Activated T-cell treated with anti-CD3 and anti-CD28 coated beads for 4 hours (primary cell): ENCODE measurements around the gene COP1.

Experiments used
- DNase-seq: peaks from one replicate; pipeline ENCODE4 v3.0.0-alpha.2; 2020

The COP1 gene

GRCh38 chr1:176198413-176198812 is 8.7 kb downstream of the COP1 start:
- DNase-seq, result no peak

DNA sequence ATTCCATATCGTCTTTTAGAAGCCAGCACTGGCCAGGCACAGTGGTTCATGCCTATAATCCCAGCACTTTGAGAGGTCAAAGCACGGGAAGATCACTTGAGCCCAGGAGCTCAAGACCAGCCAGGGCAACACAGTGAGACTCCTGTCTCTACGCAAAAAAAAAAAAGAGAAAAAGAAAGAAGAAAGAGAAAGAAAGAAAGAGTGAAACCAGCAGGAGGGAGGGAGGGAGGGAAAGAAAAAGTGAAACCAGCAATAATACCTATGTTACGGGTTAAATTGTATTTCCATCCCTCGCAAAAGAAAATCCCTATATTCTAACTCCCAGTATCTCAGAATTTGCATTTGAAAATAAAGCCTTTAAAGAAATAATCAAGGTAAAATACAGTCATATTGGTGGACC is 10.4 kb downstream of the COP1 start:
- no peak for DNase-seq

GRCh38 chr1:176195547-176195946 is 11.5 kb downstream of the COP1 start:
- no peak for DNase-seq

DNA sequence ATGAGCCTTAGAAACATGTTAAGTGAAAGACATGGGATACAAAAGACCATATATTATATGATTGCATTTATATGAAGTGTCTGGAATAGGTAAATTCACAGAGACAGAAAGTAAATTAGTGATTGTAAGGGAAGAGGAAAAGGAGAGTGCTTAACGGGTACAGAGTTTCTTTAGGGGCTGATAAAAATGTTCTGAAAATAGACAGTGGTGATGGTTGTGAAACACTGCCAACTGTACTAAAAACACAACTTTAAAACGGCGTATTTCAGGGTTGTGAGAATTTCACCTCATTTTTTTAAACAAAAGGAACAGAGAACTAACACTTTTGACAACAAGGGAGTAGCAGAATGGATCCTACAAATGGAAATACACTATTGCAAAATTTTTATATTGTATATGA is 13.4 kb downstream of the COP1 start:
- DNase-seq, result no peak

GRCh38 chr1:176193023-176193422 is 14.1 kb downstream of the COP1 start:
- DNase-seq, result no peak

DNA sequence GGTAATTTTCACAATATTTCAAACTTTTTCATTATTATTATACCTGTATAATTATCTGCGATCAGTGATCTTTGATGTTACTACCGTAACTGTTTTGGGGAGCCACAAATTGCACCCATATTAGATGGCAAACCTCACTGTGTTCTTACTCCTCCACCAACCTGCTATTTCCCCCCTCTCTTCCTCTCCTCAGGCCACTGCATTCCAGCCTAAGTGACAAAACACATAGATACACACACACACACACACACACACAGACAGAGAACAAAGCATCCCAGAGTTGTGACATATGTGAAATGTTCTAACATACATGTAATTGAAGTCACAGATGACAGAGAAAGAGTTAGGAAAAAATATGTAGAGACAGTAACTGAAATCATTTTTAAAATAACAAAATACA is 18.5 kb downstream of the COP1 start:
- no peak for DNase-seq

- DNase-seq, result no peak
Observed at GRCh38 chr1:176187001-176187400, 20.1 kb downstream of the COP1 start.

GRCh38 chr1:176183618-176184017 is 23.5 kb downstream of the COP1 start:
- no peak for DNase-seq

DNA sequence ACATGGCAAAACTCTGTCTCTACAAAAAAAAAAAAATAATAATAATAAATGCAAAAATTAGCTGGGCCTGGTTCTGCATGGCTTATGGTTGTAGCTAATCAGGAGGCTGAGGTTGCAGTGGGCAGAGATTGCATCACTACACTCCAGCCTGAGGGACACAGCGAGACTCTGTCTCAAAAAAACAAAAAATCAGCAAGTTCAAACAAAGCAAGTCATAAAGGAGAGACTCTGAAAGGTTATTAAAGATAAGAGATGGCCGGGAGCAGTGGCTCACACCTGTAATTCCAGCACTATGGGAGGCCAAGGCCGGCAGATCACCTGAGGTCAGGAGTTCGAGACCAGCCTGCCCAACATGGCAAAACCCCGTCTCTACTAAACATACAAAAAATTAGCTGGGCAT is 28.8 kb downstream of the COP1 start:
- no peak for DNase-seq

DNA sequence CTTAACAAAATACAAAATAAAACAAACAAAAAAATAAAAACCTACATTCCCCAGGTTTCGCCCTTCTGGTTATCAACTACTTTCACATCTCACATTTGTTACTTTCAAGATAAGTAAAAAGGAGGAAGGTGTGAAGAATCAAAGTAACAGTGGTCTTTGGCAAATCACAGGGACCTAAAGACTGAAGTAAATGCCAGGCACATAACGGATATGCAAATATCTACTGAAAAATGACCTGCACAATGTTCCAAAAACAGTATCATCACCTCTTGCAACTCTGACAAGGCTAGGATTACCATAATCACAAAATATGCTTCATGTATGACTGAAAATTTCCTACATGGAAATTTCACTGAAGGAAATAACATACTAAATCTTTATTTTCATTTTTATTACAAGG is 29.3 kb downstream of the COP1 start:
- no peak for DNase-seq

DNA sequence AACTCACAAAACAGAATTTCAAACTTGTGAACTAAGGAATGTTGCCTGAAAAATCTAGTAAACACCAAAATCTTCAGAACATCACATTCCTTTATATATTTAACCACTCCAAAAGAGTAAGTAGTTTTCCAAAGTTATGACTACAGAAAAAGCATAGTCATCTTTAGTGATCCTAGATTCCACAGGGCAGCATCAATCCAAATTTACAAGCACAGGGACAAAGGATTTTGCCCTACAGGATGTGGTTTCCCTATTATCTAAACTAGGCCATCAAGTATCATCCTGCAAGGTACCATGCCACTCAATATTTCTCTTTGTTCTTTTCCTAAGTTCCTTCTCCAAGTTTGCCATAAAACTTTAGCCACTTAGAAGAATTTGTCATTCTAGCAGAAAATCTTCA is 33.0 kb downstream of the COP1 start:
- DNase-seq, result no peak

GRCh38 chr1:176172215-176172614 is 34.9 kb downstream of the COP1 start:
- DNase-seq, result no peak

DNA sequence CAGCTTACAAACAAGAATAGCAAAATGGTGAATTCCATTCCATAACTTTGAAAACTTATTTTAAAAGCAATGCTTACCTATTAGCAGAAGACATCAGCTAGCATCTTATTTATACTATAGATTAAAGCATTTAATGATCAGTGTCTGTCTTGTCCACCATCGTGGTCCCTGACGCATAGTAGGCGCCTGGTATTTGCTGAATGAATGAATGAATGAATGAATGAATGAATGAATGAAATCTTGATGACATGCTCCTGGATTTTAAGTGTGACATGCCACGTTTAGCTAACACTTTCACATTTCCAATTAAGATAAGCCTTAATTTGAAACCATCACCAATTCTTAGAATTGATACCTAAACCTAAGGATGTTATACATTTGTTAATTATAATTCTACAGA is 39.9 kb downstream of the COP1 start:
- DNase-seq, result no peak

GRCh38 chr1:176165573-176165972 is 41.5 kb downstream of the COP1 start:
- no peak for DNase-seq

DNA sequence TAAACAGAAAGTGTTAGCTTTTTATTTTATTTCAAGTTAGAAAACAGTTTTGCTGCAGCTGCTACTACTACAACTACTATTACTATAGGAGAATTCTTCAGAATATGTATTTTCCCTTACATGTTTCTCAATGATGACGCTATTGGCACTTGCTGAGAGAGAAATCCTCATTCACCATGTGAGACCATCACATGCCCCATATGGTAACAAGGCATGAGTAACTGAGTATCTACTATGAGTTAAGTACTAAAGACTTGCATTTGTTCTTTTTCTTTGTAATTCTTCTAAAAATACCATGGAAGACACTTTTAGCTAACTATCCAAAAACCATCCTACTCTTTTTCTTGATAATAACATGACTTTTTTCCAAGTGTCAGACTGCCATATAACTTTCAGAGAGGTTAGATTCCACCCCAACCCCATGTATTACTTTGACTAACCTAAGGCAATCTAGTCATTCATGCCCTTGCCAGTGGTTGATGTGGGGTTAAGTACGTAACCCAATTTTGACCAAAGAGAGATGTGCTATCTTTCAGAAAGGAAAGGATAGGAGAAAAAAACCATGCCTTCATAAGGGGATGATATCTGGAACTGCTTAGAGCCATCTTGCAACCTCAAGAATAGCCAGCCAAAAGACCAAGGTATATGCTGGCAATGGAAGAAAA is 42.9 kb downstream of the COP1 start:
- DNase-seq, result no peak

GRCh38 chr1:176159993-176160392 is 47.1 kb downstream of the COP1 start:
- no peak for DNase-seq

DNA sequence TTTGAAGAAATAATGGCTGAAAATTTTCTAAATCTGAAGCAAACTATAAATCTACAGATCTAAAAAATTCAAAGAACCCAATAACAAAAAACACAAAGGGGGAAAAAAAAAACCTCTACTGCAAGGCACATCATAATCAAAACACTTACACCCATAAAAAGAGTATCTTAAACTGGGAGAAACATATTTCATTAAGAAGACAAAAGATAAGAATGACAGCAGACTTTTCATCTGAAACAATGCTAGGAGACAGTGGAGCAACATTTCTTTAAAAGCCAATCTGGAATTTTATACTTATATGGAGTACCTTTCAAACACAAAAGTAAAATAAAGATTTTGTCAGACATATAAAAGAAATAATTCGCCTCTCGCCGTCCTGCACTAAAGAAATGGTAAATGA is 49.1 kb downstream of the COP1 start:
- DNase-seq, result no peak

GRCh38 chr1:176149939-176150807 is 56.9 kb downstream of the COP1 start:
- no peak for DNase-seq

- no peak for DNase-seq
Observed at GRCh38 chr1:176144526-176144925, 62.6 kb downstream of the COP1 start.

DNA sequence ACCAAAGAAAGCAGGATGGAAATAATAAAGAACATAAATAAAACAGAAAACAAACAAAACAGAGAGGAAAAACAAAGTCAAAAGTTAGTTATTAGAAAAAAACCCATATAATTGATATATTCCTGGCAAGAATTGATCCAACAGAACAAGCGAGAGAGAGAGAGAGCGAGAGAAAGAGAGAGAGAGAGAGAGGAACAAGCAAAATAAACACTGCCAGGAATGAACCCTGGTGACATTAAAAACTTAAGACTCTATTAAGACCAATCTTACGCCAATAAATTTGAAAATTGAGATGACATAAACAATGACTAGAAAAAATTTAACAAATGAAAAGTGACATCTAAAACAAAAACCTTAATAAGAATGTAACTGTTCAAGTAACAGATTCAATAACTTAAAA is 64.1 kb downstream of the COP1 start:
- no peak for DNase-seq

DNA sequence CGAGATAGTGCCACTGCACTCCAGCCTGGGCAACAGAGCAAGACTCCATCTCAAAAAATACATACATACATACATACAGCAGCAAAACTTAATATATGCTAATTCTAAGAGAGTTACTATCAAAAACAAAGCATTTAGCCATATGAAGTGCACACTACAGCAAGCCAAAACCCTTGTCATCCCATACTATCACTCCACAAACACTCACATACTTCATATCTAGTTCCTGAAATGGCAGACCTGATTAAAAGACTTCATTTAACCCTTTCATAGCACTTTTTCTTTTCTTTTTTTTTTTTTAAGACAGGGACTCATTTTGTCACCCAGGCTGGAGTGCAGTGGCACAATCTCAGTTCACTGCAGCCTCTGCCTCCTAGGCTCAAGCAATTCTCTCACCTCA is 65.6 kb downstream of the COP1 start:
- no peak for DNase-seq

GRCh38 chr1:176136891-176137290 is 70.2 kb downstream of the COP1 start:
- no peak for DNase-seq

- no peak for DNase-seq
Observed at GRCh38 chr1:176134666-176135065, 72.4 kb downstream of the COP1 start.

GRCh38 chr1:176122282-176122681 is 84.8 kb downstream of the COP1 start:
- no peak for DNase-seq

- no peak for DNase-seq
Observed at GRCh38 chr1:176119549-176119948, 87.5 kb downstream of the COP1 start.
